Fibroblast of lung (primary cell): ENCODE data around the gene DPYD. TPM values are rescaled to one million over a fixed set of nuclear protein-coding genes. Genes with fewer than 3 reads are reported as not detected.

ENCODE experiments used
- DNase-seq, 2 donors: peaks; one replicate each; pipeline versions ENCODE4 v3.0.0 to v3.0.0-alpha.2; 2010; ENCODE audit warnings: low read depth in 2 of 2
- H2AFZ ChIP-seq: 2 replicates; pipeline ENCODE4 v1.5.1; 2012; ENCODE audit warnings: low read length, control low read depth, inconsistent platforms
- H3K27ac ChIP-seq: 2 replicates; pipeline ENCODE4 v1.5.1; 2011; ENCODE audit warnings: low read length, control low read depth; ENCODE audit not compliant: insufficient read depth
- H3K27me3 ChIP-seq: 2 replicates; pipeline ENCODE4 v1.5.1; 2011; ENCODE audit warnings: mild to moderate bottlenecking, low read length; ENCODE audit not compliant: control insufficient read depth, insufficient read depth
- H3K36me3 ChIP-seq: 2 replicates; pipeline ENCODE4 v1.5.1; 2011; ENCODE audit warnings: low read length; ENCODE audit not compliant: control insufficient read depth, insufficient read depth
- H3K4me1 ChIP-seq: 2 replicates; pipeline ENCODE4 v1.5.1; 2011; ENCODE audit warnings: low read length; ENCODE audit not compliant: control insufficient read depth, insufficient read depth; ENCODE audit errors: extremely low read depth
- H3K4me2 ChIP-seq: 2 replicates; pipeline ENCODE4 v1.5.1; 2011; ENCODE audit warnings: low read length, control low read depth; ENCODE audit not compliant: insufficient read depth; ENCODE audit errors: extremely low read depth
- H3K4me3 ChIP-seq, 4 experiments: fragments of 200-600 bp in 1 of 4; sonication (generic) in 1 of 4; replicated peaks in 1 of 4; 2 replicates each; pipeline ENCODE4 v1.5.1; 2011 to 2016; ENCODE audit warnings: low read length in 4 of 4, low read depth in 3 of 4, mild to moderate bottlenecking in 3 of 4, control low read depth in 2 of 4, inconsistent platforms in 1 of 4, mixed read lengths in 1 of 4; ENCODE audit not compliant: insufficient read depth in 1 of 4; ENCODE audit errors: control extremely low read depth in 1 of 4
- H3K79me2 ChIP-seq: 2 replicates; pipeline ENCODE4 v1.5.1; 2012; ENCODE audit warnings: mild to moderate bottlenecking, low read length, inconsistent platforms; ENCODE audit not compliant: control insufficient read depth, insufficient read depth
- H3K9ac ChIP-seq: 2 replicates; pipeline ENCODE4 v1.5.1; 2011; ENCODE audit warnings: mild to moderate bottlenecking, low read length, control low read depth; ENCODE audit not compliant: insufficient read depth
- H3K9me3 ChIP-seq: 2 replicates; pipeline ENCODE4 v1.5.1; 2012; ENCODE audit warnings: low read depth, low read length; ENCODE audit not compliant: control insufficient read depth, insufficient read depth
- H4K20me1 ChIP-seq: 2 replicates; pipeline ENCODE4 v1.5.1; 2011; ENCODE audit warnings: low read length; ENCODE audit not compliant: control insufficient read depth, insufficient read depth; ENCODE audit errors: extremely low read depth
- CTCF ChIP-seq, 2 donors: IDR thresholded peaks in 1 of 2; conservative IDR thresholded peaks in 1 of 2; 1 replicate in 1 of 2; 2 replicates in 1 of 2; pipeline ENCODE4 v1.5.1; 2011 to 2012; ENCODE audit warnings: low read length in 2 of 2, control low read depth in 1 of 2, inconsistent platforms in 1 of 2, low read depth in 1 of 2, mild to moderate bottlenecking in 1 of 2
- EZH2 ChIP-seq: IDR thresholded peaks from 2 replicates; pipeline ENCODE4 v1.5.1; 2012; ENCODE audit warnings: low read length, control low read depth, mild to moderate bottlenecking; ENCODE audit errors: missing control alignments
- polyA plus RNA-seq, 2 donors: library from polyadenylated mRNA; depleted of rRNA in 1 of 2; stranded (reverse) in 1 of 2; unstranded in 1 of 2; fragments of >200 nt; gene quantifications; 2 replicates each; pipeline ENCODE4 v1.2.1, GENCODE V29; 2011 to 2012; ENCODE audit warnings: missing spikeins in 1 of 2
- total RNA-seq: library from RNA; depleted of rRNA; stranded (reverse); fragments of >200 nt; gene quantifications from 2 replicates; pipeline ENCODE4 v1.2.1, GENCODE V29; 2014

Gene DPYD
- total and polyA plus RNA-seq, 2 donors (not counting 1 experiment from before 2014, with no cell fraction given): 32.0 to 63.1 TPM

GRCh38 chr1:97726386-97726785, 194.4 kb downstream of the DPYD start:
- Histone ChIP-seq H3K36me3 (no peaks in the 10 kb centered on the region), H3K4me3 (no peak overlapping the region), H4K20me1 (no peaks in the 10 kb centered on the region), H3K4me1 (no peaks in the 10 kb centered on the region), H3K27me3 (no peaks in the 10 kb centered on the region), H3K9ac (no peak overlapping the region), H3K9me3 (no peaks in the 10 kb centered on the region), H3K27ac (no peak overlapping the region), H2AFZ (no peak overlapping the region), H3K4me2 (no peak overlapping the region), H3K79me2 (no peaks in the 10 kb centered on the region)
- peak in 1 of 2 donors; percentile 36 for DNase-seq
- TF ChIP-seq CTCF (conservative IDR thresholded peaks at IDR 0.05 in 1 of 2, IDR thresholded peaks at IDR 0.05 in 1 of 2; ENCODE audit: low read depth in 1 of 2, low read length in 2 of 2) (no peak), EZH2 (no peak)

GRCh38 chr1:97721221-97721620, 199.6 kb downstream of the DPYD start:
- Histone ChIP-seq H3K27me3 (no peaks in the 10 kb centered on the region), H3K79me2 (no peaks in the 10 kb centered on the region), H4K20me1 (no peaks in the 10 kb centered on the region), H3K9me3 (no peaks in the 10 kb centered on the region), H3K4me2 (no peak overlapping the region), H2AFZ (no peak overlapping the region), H3K4me1 (peaks cover 2% of the 10 kb centered on the region), H3K36me3 (no peaks in the 10 kb centered on the region), H3K9ac (no peak overlapping the region), H3K4me3 (no peak overlapping the region), H3K27ac (no peak overlapping the region)
- no peak for TF ChIP-seq EZH2
- no peak for TF ChIP-seq CTCF (conservative IDR thresholded peaks at IDR 0.05 in 1 of 2, IDR thresholded peaks at IDR 0.05 in 1 of 2; ENCODE audit: low read depth in 1 of 2, low read length in 2 of 2)
- peak in 1 of 2 donors; percentile 39 for DNase-seq

GRCh38 chr1:97712980-97713379, 207.9 kb downstream of the DPYD start:
- no peak for DNase-seq
- Histone ChIP-seq H3K79me2 (no peaks in the 10 kb centered on the region), H3K9ac (no peak overlapping the region), H4K20me1 (no peaks in the 10 kb centered on the region), H3K9me3 (no peaks in the 10 kb centered on the region), H2AFZ (no peak overlapping the region), H3K27ac (no peak overlapping the region), H3K36me3 (no peaks in the 10 kb centered on the region), H3K4me2 (no peak overlapping the region), H3K27me3 (no peaks in the 10 kb centered on the region), H3K4me1 (no peaks in the 10 kb centered on the region), H3K4me3 (no peak overlapping the region)
- no peak for TF ChIP-seq EZH2
- TF ChIP-seq CTCF (conservative IDR thresholded peaks at IDR 0.05 in 1 of 2, IDR thresholded peaks at IDR 0.05 in 1 of 2; ENCODE audit: low read depth in 1 of 2, low read length in 2 of 2): no peak
